ENCODE data around the gene PGLYRP2. TPM values are rescaled to one million over a fixed set of nuclear protein-coding genes. Genes with fewer than 3 reads are reported as not detected.
"Not testable (repeated sequence)": the region's sequence is repeated elsewhere in the genome, so short reads cannot be mapped to it uniquely, and the experiment has no call there.

PGLYRP2 gene
- total RNA-seq, 1 donor from 2014 or later, result not detected

DNA sequence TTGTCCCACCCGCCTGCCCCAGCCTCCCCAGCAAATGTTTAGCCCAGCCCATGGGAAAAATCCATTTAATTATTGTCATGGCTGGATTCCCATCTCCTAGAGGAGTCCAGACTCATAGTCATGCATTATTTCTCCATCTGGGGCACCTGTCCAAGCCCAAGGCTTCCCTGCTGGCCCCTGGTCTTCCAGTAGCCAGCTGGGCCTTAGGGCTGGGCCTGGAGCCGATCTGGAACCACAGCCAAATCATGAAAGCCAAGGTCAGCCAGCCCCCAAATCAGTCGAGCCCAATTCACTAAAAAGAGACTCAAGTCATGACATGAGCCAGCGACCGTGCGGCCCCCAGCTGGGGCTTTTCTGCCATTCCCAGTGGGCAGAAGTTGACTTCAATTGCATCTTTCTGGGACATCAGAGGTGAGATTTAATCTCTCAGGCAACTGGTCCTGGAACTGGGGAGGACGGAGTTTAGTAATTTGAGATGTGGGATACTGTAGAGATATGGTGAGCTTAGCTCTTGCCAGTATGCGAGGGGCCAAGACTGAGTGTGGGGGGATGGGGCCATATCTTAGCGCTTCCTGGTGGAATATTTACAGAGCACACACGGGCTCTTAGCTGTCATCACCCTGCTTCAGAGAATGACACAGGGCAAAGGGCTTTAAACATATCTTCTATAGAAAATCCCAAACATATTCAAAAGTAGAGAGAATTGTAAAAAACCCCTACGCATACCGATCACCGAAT is 9.4 kb upstream of the PGLYRP2 start:
- no peak for FAIRE-seq
- DNase-seq (ENCODE audit: low spot score in 2 of 2), result no peak

DNA sequence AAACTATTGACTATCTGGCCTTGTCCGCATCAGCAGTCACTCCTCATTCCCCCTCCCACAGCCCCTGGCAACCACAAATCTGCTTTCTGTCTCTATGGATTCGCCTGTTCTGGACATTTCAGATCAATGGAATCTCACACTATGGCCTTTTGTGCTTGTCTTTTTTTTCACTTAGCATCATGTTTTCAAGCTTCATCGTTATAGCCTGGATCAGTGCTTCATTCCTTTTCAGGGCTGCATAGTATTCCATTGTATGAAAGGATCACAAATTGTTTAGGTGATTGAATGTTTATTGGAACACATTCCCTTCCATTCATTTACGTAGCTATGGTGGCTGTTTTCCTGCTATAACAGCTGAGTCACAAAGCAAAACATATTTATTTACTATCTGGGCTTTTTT is 7.7 kb upstream of the PGLYRP2 start:
- DNase-seq (ENCODE audit: low spot score in 2 of 2) (no peak), FAIRE-seq (no peak)

DNA sequence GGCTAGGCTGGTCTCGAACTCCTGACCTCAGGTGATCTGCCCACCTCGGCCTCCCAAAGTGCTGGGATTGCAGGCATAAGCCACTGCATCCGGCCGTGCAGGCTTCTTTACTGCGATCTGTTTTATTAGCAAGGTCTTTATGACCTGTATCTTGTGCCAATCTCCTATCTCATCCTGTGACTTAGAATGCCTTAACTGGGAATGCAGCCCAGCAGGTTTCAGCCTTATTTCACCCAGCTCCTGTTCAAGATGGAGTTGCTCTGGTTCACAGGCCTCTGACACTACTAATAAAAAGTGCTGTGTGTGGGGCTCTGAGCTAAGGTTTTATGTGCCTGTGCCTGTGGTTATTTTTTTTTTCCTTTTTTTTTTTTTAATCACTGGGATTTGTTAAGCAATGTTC is 6.5 kb upstream of the PGLYRP2 start:
- not testable (repeated sequence) for FAIRE-seq

DNA sequence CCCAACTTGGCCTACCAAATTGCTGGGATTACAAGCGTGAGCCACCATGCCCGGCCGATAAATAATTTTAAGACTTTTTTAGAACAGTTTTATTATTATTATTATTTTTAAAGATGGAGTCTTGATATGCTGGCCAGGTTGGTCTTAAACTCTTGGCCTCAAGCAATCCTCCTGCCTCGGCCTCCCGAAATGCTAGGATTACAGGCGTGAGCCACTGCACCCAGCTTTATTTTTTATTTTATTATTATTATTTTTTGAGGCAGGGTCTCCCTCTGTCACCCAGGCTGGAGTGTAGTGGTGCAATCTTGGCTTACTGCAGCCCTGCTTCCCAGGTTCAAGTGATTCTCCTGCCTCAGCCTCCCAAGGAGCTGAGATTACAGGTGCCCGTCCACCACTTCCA is 1.7 kb upstream of the PGLYRP2 start:
- not testable (repeated sequence) for FAIRE-seq; DNase-seq (ENCODE audit: low spot score in 2 of 2)

More for the DNA sequence above, 6.5 kb upstream of the PGLYRP2 start:
- DNase-seq (ENCODE audit: low spot score in 2 of 2), result not testable (repeated sequence)

DNA sequence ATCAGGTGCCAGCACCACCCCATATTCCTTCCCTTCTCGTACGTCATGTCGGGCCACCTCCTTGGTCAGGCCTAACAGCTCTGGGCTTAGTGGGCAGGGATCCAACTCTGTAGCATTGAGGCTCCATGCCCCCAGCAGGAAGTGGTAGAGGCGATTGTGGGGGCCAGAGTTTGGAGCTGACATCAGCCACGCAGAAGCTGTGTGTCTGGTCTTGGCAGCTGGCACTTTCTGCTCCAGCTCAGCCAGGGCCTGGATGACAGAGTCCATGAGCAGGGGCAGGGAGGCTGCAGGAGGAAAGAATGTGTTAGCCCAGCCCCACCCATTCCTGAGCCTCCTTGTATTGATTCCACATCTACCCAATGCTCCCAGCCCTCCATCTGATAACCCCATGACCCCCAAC is 3.0 kb downstream of the PGLYRP2 start:
- DNase-seq (ENCODE audit: low spot score in 2 of 2) (no peak), FAIRE-seq (no peak)

DNA sequence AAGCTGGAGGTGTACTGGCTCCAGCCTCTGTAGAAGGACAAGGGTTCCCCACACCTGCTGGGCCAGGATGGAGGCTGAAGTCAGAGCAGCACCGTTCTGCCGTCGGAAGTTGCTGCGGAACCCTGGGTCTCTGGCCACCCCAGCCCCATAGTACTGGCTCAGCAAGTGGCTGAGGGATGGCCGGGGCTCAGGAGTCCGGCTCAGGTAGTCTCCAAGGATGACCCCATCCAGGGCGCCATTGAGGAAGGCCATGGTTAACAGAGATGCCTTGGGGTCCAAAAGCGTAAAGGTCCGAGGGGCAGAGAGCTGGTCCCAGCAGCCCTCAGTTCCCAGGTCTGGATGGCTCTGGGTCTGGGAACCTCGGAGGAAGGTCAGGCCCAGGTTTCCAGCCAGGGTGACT is 3.7 kb downstream of the PGLYRP2 start:
- FAIRE-seq, result no peak
- DNase-seq (ENCODE audit: low spot score in 2 of 2), result no peak

DNA sequence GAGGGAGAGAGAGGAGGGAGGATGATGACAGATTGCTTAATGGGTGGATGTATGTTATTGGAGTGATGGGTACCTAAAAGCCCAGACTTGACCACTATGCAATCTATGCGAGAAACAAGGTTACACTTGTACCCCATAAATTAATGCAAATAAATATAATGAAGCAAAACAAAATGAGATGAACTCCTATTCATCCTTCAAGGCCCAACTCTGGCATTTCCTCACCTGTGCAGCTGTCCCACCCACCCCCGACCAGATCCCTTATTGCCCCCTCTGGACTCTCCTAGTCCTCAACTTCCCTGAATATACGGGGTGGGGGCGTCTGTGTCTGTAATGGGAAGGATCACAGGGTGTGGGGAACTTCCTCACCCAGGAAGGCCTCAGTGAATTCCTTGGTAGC is 4.1 kb downstream of the PGLYRP2 start:
- DNase-seq (ENCODE audit: low spot score in 2 of 2) (no peak), FAIRE-seq (no peak)

DNA sequence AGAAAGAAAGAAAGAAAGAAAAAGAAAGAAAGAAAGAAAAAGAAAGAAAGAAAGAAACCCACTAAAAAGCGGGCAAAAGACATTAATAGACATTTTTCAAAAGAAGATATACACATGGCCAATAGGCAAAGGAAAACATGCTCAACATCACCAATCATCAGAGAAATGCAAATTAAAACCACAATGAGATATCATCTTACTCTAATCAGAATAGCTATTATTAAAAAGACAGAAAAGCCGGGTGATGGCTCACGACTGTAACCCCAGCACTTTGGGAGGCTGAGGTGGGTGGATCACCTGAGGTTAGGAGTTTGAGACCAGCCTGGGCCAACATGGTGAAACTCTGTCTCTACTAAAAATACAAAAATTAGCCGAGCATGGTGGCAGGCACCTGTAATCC is 5.5 kb downstream of the PGLYRP2 start:
- not testable (repeated sequence) for FAIRE-seq; DNase-seq (ENCODE audit: low spot score in 2 of 2)

DNA sequence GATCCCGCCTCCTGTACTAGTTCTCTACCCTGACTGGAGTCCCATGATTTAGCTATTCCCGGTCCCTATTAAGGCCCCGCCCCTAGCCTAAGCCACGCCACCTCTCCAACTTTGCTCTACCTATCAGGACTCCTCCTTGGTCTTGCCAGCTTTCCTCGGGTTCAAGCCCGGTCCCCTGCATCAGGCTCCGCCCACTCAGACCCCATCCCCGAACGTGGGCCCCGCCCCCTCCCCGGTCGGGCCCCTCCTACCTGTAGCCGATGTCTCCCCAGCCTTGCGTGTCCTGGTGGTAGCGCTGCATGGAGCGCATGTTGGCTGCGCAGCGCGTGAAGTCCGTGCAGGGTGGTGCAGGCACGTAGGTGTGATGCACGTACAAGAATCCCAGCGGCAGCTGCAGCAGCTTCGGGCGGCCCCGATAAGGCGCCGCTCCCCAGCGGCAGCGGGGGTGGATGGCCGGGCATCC is 7.6 kb downstream of the PGLYRP2 start:
- no peak for DNase-seq (ENCODE audit: low spot score in 2 of 2)
- FAIRE-seq, result no peak

DNA sequence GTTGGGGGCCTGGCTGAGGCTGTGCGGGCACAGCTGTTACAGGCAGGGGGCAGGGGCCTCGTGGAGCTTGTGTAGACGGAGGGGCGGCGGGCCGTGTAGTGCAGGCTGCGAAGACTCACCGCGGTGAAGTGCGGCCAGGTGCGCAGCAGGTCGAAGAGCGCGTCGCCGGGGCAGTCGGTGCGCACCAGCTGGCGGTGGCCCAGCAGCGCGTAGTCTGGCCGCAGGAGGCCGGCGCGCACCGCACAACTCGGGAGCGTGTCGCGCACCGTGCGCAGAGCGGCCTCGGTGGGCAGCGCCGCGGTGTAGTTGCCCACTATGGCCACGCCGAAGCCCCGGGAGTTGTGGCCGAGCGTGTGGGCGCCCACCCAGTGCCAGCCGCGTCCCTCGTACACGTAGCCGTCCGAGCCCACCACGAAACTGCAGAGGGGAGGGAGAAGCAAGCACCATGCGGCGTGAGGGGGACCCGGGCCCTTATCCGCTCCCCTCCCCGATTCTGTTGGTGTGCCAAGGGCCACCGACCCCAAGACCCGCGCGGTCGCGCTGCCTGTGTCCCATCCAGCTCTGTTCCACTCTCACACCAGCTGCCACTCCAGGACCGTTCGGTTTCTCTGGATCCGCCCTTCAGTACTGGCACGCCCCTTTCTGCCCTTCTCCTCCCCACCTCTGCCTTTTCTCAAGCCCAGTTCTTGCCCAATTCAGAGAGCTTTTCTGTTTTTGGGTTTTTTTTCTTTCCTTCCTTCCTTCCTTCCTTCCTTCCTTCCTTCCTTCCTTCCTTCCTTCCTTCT is 9.6 kb downstream of the PGLYRP2 start:
- FAIRE-seq, result no peak
- DNase-seq (ENCODE audit: low spot score in 2 of 2), result no peak

DNA sequence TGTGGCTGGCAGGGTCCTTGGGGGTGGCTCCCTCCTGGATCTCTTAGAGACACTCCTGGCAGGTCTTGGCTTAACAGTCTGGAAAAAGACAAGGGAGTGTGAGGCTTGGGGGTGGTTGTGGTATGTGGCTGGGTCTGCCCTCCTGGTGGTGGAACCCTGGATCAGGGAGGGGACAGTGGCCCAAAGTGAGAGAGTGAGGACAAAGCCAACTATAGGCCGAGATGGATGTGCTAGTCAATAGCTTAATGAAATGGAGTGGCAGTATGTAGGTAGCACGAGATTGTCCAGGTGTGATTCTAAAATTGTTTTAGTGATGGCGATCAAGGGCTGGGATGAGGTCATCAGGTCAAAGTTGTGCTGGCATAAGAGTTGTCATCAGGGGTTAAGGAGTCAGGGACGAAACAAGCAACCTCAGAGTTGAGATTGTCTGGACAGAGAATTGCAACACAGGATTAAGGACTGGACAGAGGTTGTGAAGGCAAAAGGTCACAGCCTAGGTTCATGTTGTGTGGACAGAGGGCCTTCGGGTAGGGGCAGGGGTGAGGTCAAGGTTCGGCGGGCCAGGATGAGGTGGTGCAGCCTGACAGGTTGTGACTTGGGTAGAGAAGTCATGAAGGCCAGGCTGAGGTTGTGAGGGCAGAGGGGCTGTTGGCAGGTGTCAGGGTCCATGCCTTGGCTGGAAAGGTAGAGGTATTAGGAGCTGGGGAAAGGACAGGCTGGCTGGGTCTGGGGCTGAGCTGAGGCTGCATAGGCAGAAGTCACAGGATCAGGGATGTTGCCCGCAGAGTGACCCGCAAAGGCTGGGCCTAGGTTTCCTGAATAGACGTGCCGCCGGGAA is 10.4 kb downstream of the PGLYRP2 start:
- FAIRE-seq (no peak), DNase-seq (ENCODE audit: low spot score in 2 of 2) (no peak)

DNA sequence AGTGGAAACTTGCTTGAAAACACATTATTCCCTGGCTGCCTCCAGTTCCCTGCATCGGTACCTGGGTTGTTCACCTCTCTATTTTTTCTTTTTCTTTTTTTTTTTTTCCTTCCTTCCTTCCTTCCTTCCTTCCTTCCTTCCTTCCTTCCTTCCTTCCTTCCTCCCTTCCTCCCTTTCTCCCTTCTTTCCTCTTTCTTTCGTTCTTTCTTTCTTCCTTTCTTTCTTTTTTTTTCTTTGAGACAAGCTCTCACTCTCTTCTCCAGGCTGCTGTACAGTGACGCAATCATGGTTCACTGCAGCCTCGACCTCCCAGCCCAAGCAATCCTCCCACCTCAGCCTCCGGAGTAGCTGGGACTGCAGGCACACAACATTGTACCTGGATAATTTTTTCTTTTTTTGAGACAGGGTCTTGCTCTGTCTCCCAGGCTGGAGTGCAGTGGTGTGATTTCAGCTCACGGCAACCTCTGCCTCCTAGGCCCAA is 11.5 kb downstream of the PGLYRP2 start:
- FAIRE-seq (no peak), DNase-seq (ENCODE audit: low spot score in 2 of 2) (no peak)

DNA sequence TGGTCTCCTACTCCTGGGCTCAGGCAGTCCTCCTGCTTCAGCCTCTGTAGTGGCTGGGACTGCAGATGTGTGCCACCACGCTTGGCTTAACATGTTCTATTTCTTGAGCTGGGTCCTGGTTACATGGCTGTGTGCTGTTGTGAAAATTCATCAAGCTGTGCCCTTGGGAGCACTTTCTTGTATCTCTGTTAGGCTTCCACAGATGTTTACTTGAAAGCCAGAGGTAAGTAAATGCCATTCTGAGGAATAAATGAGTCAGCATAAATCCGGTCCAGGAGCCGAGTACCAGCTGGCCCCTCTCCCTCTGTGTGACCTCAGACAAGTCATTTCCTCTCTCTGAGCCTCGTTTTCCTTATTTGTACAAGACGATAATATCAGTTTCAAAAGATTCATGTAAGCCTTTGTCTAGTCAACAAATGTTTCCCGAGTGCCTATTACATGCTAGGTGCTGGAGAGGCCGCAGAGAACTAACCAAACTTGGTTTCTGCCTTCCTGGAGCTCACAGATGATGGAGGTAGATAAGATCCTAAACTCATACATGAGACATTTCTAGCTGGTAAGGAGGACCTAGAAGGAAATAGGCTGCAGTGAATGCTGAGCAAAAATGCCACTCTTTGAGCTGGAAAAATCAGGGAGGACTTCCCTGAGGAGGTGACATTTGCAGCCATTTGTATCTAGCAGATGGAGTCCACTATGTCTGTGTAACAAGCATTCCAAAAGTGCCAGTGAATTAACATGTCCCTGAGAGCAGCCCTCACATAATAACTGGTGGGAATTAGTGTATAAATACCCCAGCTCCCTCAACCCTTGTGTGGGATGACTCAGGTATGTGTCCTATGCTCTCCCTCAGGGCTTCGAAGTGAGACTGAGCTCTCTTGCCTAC is 12.2 kb downstream of the PGLYRP2 start:
- no peak for DNase-seq (ENCODE audit: low spot score in 2 of 2)

DNA sequence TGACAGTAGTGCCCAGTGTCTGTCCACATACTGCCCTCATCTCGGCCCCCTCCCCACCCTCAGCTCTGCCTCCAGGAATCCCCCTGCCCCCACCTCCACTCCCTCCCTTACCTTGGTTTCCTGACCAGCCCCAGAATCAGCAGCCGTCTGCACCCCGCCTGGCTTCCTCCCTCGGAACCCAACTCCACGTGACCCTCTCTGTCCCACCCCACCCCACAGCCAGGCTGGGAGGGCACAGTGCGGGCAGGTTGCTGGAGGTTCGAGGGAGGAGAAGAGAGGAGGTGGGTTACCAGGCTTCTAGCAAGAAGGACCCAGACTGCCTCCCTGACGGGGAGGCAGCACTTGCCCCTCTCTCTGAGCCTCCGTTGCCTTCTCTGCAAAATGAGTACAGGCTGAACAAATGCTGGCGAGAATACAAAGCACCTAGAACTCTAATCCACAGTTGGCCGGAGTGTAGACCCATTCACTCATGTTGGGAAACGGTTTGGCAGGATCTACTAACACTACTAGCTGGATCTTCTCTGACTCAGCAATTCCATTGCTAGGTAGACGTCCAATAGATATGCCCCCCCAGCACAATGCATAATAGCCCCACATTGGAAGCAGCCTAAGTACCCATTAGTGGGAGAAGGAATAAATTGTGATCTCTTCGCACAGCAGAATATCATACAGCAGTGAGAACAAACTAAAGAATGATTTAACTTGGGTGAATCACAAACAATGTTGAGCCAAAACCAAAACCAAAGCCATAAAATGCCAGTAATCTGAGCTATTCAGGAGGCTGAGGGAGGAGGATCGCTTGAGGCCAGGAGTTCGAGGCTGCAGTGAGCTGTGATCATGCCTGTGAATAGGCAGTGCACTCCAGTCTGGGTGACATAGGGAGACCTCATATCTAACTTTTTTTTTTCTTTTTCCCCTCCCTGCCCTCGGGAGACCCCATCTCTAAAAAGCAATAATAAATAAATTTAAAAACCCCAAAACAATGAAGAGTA is 14.6 kb downstream of the PGLYRP2 start, which contains the start of gene RASAL3:
Gene RASAL3 (minus strand): TSS at position 151 of the 992 bp plus-strand sequence. CDS start 186 bp downstream, outside the sequence.
- FAIRE-seq, result no peak

More for the DNA sequence above, 12.2 kb downstream of the PGLYRP2 start:
- FAIRE-seq, result no peak

DNA sequence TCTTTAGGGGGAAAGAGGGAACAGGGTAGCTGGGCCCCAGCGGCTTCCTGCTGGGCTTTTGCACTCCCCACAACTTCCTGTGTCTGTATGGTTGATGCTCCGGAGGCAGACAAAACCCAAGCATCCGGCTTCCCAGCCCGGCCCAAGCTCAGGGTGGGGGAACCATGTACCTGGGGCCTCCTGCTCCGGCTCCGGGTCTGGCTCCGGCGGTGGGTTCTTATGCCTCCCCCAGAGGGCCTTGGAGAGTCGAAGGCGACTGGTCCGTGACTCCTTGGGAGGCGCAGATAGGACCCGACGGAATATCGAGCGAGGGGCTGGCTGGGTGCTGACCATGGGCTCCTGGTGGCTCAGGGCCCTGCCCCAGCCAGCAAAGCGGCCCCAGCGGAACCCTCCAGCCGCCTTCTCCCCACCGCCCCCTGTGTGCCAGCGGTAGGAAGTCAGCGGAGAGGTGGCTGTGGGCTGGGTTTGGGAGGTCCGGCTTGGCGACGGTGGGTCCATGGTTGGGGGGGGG is 15.4 kb downstream of the PGLYRP2 start:
- DNase-seq (ENCODE audit: low spot score in 2 of 2) (peak in 1 of 2 donors; percentile 9), FAIRE-seq (no peak)

More for the DNA sequence above, 14.6 kb downstream of the PGLYRP2 start, which contains the start of gene RASAL3:
- peak; percentile 5 to 13 for DNase-seq (ENCODE audit: low spot score in 2 of 2)

DNA sequence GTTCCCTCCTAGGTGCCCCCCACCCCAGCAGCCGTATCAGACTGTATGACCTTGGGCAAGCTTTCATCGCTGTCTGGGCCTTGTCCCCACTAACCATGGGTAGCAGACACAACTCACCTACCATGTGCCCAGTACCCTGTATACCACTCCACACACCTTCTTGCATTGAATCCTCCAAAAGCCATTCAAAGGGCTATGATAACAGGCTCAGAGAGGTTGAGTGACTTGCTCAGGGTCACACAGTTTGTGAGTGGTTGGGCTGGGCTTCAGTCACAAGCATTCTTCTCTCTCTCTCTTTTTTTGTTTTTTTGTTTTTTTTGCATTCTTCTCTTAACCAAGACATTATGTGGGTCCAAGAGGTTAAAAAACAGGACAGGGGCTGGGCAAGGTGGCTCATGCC is 17.6 kb downstream of the PGLYRP2 start:
- FAIRE-seq (no peak), DNase-seq (ENCODE audit: low spot score in 2 of 2) (no peak)

DNA sequence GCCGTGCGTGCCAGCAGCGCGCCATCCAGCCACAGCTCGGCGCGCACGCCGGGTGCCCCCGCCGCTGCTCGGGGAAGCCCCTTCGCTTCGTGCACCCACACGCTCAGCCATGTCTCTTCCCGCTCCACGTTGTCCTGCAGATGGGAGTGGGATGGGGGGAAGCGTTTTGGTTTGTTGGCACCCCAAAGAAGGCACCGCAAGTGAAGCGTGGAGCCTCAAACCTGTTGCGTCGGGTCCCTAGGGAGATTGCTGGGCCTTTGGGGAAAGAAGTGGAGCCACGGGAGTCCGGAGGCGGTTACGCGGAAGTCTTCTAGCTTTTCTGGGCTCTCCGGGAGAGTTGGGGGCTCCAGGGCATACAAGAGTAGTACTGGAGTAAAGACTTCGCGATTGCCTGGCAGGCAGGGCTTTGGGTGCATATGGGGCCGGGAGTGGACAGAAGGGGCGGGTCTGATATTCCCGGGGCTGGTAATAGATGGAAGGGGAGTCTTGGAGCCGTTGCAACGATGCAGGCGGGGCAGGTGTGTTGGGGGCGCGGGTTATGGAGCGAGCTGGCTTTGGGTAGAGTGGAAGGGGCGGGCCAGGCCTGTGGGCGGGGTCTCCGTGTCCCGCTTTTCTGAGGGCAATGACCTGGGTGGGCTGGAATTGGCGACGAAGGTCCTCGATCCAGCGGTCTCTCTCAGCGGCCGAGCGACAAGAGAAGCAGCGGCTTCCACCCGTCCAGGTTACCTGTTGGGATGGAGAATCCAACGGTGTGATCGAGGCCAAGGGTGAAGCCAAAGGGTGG is 21.4 kb downstream of the PGLYRP2 start:
- FAIRE-seq (no peak), DNase-seq (ENCODE audit: low spot score in 2 of 2) (no peak)

All from frontal cortex (tissue), 4 donors.